Measurements from ENCODE around the gene SF3B6.

DNA sequence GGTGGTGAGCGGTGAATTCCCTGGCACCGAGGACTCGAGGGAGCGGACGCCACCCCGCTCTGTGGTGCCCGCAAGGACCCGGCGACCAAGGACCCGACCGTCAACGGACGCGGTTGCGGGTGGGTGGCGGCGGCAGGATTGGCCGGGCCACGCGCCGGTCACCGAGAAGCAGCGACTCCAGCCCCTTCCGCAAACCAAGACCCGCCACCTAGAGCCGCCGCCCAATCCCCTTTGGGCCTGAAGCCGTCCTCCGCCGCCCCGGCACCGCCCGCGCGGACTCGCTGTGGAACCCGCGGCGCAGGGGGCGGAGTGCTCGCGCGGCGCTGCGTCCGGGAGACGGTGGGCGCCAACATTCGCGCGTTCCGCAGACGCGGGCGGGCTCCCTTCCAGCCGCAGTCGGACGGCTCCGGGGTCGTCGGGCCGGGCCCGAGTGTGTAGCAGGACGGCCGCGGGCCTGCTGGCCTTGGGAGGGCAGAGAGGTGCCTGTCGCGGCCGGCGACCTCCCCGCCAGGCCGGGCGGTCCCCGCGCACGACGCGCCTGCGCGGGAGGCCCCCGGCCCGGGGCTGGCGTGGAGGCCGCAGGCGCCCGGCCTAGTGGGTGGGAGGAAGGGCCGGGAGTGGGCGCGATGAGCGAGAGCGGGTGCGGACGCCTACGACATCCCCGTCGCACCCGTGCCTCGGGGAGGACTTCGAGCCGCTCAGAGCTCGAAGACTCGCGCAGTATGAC lies 47.2 kb upstream of the SF3B6 start, which contains the start of the genes FAM228B and PFN4:
- TF ChIP-seq, protein P1, sequence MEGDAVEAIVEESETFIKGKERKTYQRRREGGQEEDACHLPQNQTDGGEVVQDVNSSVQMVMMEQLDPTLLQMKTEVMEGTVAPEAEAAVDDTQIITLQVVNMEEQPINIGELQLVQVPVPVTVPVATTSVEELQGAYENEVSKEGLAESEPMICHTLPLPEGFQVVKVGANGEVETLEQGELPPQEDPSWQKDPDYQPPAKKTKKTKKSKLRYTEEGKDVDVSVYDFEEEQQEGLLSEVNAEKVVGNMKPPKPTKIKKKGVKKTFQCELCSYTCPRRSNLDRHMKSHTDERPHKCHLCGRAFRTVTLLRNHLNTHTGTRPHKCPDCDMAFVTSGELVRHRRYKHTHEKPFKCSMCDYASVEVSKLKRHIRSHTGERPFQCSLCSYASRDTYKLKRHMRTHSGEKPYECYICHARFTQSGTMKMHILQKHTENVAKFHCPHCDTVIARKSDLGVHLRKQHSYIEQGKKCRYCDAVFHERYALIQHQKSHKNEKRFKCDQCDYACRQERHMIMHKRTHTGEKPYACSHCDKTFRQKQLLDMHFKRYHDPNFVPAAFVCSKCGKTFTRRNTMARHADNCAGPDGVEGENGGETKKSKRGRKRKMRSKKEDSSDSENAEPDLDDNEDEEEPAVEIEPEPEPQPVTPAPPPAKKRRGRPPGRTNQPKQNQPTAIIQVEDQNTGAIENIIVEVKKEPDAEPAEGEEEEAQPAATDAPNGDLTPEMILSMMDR (IDR thresholded peaks at IDR 0.05; ENCODE audit: insufficient read depth, low read depth, low read length): no peak
- no peak for TF ChIP-seq EZH2 (IDR thresholded peaks at IDR 0.05; ENCODE audit: insufficient read depth, low read length)

All from astrocyte (in vitro differentiated cells and primary cell).